Stomach (tissue), 9 donors: Measurements from ENCODE around the gene RND2. TPM values are rescaled to one million over a fixed set of nuclear protein-coding genes. Genes with fewer than 3 reads are reported as not detected.

Experiments used
- DNase-seq, 2 donors: peaks; one replicate each; pipeline versions ENCODE4 v3.0.0 to v3.0.0-alpha.2; 2013 to 2019
- H3K27ac ChIP-seq, 5 donors: fragments of 200-600 bp in 4 of 5; sonication (generic) in 4 of 5; one replicate each; pipeline ENCODE4 v1.5.1; 2013 to 2019; ENCODE audit warnings: mild to moderate bottlenecking in 1 of 5, moderate library complexity in 1 of 5
- H3K27me3 ChIP-seq, 3 donors: fragments of 200-600 bp; sonication (generic); one replicate each; pipeline ENCODE4 v1.5.1; 2017 to 2019; ENCODE audit warnings: mixed run types in 1 of 3
- H3K36me3 ChIP-seq, 4 donors: fragments of 200-600 bp; sonication (generic); 1 replicate in 3 of 4; 2 replicates in 1 of 4; pipeline ENCODE4 v1.5.1; 2016 to 2019
- H3K4me1 ChIP-seq, 4 donors: fragments of 200-600 bp; sonication (generic); one replicate each; pipeline ENCODE4 v1.5.1; 2016 to 2019
- H3K4me3 ChIP-seq, 4 donors: fragments of 200-600 bp; sonication (generic) in 3 of 4; one replicate each; pipeline ENCODE4 v1.5.1; 2016 to 2019; ENCODE audit warnings: mild to moderate bottlenecking in 1 of 4
- H3K9me3 ChIP-seq, 4 donors: fragments of 200-600 bp; sonication (generic); one replicate each; pipeline ENCODE4 v1.5.1; 2016 to 2019
- EP300 ChIP-seq: sonication (generic); formaldehyde crosslinking; IDR thresholded peaks from one replicate; pipeline ENCODE4 v1.6.1; 2017; ENCODE audit warnings: antibody characterized with exemption
- POLR2A ChIP-seq, 4 donors: fragments of 450-650 bp; IDR thresholded peaks; one replicate each; pipeline ENCODE4 v1.6.1; 2016; ENCODE audit warnings: antibody characterized with exemption in 4 of 4, control low read depth in 2 of 4, mild to moderate bottlenecking in 1 of 4, moderate library complexity in 1 of 4
- POLR2AphosphoS5 ChIP-seq, 3 donors: sonication (generic); formaldehyde crosslinking; IDR thresholded peaks; one replicate each; pipeline ENCODE4 v1.6.1; 2016; ENCODE audit warnings: antibody characterized with exemption in 3 of 3
- WGBS, 5 donors: extraction: QIAGEN DNeasy Blood & Tissue Kit in 3 of 5; methylation state at CpG; one replicate each; pipeline versions ENCODE4 v1.1.5 to v1.1.7; 2013 to 2018; 5-methylcytosine and 5-hydroxymethylcytosine counted together
- intact Hi-C: fragments of 100-400 bp; cut with DNase I; formaldehyde crosslinking; loops from one replicate; pipeline ENCODE4 v1.15.1; 2023; ENCODE audit warnings: low total_unique reads
- polyA plus RNA-seq, 3 donors: library from polyadenylated mRNA; stranded (reverse); fragments of 200-250 nt; gene quantifications; one replicate each; pipeline ENCODE4 v1.2.3, GENCODE V29; 2013
- total RNA-seq, 5 donors: library from RNA; depleted of rRNA; stranded (reverse); fragments of >200 nt; gene quantifications; one replicate each; pipeline versions ENCODE4 v1.1.0 to v1.2.3, GENCODE V29; 2014 to 2016
- TF ChIP-seq, protein P1 (sequence below), 7 experiments: fragments of 450-650 bp in 4 of 7; fragments of 200-600 bp in 3 of 7; sonication (generic) in 3 of 7; IDR thresholded peaks; one replicate each; pipeline ENCODE4 v1.5.1; 2016 to 2019; ENCODE audit warnings: antibody characterized with exemption in 7 of 7, control low read depth in 2 of 7, mild to moderate bottlenecking in 1 of 7
- donor health status: healthy with polysubstance abuse.
- donor health status: Bipolar disorder and iron deficiency.
- donor health status: healthy.

RND2 gene
- total and polyA plus RNA-seq, 8 donors = 0.37 to 5.8 (median 1.2) TPM; not detected in 1

DNA sequence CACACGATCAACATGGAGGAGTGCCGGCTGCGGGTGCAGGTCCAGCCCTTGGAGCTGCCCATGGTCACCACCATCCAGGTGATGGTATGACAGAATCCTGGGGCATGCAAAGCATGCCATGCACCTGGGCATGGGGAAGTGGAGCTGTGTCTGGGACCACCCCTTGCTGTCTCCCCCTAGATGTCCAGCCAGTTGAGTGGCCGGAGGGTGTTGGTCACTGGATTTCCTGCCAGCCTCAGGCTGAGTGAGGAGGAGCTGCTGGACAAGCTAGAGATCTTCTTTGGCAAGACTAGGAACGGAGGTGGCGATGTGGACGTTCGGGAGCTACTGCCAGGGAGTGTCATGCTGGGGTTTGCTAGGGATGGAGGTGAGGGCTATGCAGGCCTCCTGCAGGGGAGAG lies 11.7 kb upstream of the RND2 start:
- Histone ChIP-seq H3K9me3 (no peaks in the 10 kb centered on the region), H3K27me3 (no peaks in the 10 kb centered on the region), H3K4me1 (peaks cover 30 to 82% (median 42%) of the 10 kb centered on the region in 4 donors), H3K36me3 (peaks cover 28 to 66% (median 60%) of the 10 kb centered on the region in 4 donors), H3K27ac (peak overlapping the region in 2 of 5 donors; percentile 66 to 76), H3K4me3 (no peak overlapping the region)
- WGBS, 5 donors = 80 to 92% (median 87%) methylated on average over 7 to 8 of the region's 8 CpGs
- DNase-seq = no peak
- TF ChIP-seq, protein P1, sequence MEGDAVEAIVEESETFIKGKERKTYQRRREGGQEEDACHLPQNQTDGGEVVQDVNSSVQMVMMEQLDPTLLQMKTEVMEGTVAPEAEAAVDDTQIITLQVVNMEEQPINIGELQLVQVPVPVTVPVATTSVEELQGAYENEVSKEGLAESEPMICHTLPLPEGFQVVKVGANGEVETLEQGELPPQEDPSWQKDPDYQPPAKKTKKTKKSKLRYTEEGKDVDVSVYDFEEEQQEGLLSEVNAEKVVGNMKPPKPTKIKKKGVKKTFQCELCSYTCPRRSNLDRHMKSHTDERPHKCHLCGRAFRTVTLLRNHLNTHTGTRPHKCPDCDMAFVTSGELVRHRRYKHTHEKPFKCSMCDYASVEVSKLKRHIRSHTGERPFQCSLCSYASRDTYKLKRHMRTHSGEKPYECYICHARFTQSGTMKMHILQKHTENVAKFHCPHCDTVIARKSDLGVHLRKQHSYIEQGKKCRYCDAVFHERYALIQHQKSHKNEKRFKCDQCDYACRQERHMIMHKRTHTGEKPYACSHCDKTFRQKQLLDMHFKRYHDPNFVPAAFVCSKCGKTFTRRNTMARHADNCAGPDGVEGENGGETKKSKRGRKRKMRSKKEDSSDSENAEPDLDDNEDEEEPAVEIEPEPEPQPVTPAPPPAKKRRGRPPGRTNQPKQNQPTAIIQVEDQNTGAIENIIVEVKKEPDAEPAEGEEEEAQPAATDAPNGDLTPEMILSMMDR (IDR thresholded peaks at IDR 0.05) = no peak
- TF ChIP-seq EP300 (no peak), POLR2A (IDR thresholded peaks at IDR 0.05) (no peak), POLR2AphosphoS5 (IDR thresholded peaks at IDR 0.05) (no peak)
- intact Hi-C loops = no loop called here

DNA sequence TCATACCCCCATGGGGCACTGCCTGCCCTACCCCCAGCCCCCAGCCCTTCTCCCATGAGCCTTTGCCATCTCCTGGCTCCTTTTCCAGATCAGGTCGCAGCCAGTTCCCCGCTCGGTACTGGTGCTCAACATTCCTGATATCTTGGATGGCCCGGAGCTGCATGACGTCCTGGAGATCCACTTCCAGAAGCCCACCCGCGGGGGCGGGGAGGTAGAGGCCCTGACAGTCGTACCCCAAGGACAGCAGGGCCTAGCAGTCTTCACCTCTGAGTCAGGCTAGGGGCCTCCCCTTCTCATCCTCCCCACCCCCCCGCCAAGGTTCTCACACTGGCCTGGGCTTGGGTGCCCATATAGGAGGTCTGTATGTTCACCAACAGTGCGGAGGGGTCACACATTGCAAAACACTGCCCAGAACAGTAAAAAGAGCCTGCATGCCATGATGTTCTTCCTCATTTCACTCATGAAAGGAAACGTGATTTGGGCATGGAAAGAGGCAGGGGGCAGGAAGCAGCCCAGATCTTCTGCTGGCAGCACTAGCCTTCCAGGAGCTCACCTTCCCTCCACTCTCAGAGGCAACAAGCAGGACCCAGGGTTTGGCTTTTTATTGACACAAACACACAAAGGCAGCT lies 10.9 kb upstream of the RND2 start:
- H3K4me1 ChIP-seq = peaks cover 37 to 82% (median 43%) of the 10 kb centered on the region in 4 donors
- 76 to 85% (median 81%) methylated on average over 8 to 12 of the region's 12 CpGs for WGBS, 5 donors

DNA sequence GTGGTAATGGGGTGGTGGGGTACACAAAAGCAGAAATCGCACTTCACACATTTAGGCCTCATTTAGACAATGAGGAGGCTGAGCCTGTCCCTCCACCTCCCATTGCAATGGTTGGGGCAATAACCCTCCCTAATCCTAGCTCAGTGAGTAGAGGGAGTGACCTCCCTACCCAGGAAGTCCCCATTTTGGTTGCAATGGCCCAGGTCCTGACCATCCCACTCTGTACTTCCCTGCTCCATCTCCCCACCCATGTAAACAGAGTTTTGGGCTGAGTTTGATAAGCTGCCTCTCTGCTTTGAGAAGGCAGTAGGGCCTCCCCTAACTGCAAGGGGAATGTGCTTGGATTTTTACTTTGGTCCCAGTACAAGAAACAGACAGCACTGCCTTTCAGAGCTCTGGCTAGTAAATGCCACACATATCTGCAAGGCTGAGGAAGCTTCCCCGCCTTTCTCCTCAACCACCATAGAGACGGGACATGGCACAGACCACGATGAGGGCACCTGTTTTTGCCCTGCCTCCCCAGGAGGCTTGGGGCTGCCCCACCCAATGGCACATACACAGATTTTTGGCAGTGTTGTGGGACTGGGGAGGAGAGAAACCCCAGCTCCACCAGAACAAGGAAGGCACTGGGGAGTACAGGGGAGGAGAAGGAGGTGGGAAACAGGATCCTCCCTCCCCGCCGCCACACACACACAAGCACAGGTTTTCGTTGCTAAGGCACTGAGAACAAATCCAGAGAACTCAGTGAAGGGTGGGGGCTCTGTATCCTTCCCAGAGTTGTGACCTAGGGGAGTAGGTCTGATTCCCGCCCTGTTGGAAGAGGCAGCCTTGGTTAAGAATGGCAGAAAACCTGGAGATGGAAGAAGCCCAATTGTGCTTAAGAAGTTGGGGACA lies 10.1 kb upstream of the RND2 start:
- no peak for TF ChIP-seq POLR2A (IDR thresholded peaks at IDR 0.05)
- no peak for TF ChIP-seq POLR2AphosphoS5 (IDR thresholded peaks at IDR 0.05)
- TF ChIP-seq EP300 = no peak
- TF ChIP-seq, protein P1 (IDR thresholded peaks at IDR 0.05) = no peak
- H3K4me1 ChIP-seq = peaks cover 44 to 83% (median 48%) of the 10 kb centered on the region in 4 donors
- 52 to 72% (median 58%) methylated on average over 8 of the region's 8 CpGs for WGBS, 5 donors
- H3K27ac ChIP-seq = peak overlapping the region; percentile 3 to 76 (median 64)
- intact Hi-C loops = no loop called here
- H3K9me3 ChIP-seq = no peaks in the 10 kb centered on the region
- H3K36me3 ChIP-seq = peaks cover 29 to 71% (median 62%) of the 10 kb centered on the region in 4 donors
- no peak for DNase-seq
- no peaks in the 10 kb centered on the region for H3K27me3 ChIP-seq
- no peak overlapping the region for H3K4me3 ChIP-seq

More for the DNA sequence above, 10.9 kb upstream of the RND2 start:
- Histone ChIP-seq H3K4me3 (no peak overlapping the region), H3K9me3 (no peaks in the 10 kb centered on the region), H3K27ac (peak overlapping the region in 4 of 5 donors; percentile 55 to 76 (median 65)), H3K27me3 (no peaks in the 10 kb centered on the region), H3K36me3 (peaks cover 29 to 71% (median 62%) of the 10 kb centered on the region in 4 donors)
- intact Hi-C loops = no loop called here
- DNase-seq = no peak
- TF ChIP-seq POLR2AphosphoS5 (IDR thresholded peaks at IDR 0.05) (no peak), POLR2A (IDR thresholded peaks at IDR 0.05) (no peak), EP300 (no peak)
- TF ChIP-seq, protein P1 (IDR thresholded peaks at IDR 0.05) = no peak

DNA sequence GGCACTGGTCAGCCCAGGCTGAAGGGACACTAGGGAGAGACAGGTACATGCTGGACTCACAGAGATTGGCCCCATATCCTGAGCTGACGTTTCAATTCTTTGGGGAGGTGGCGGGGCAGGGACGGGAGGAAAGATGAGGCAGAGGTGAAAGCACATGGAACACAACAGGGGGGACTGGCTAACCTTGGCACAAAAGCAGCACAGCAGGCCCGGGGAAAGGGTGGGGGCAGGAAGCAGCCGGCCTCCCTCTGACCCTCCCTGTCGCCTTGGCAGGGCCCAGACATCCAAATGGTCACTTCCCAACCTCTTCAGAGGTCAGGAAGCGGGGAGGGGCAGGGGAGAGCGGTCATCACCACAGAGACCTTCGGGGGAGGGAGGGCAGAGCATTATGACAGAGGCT lies 9.5 kb upstream of the RND2 start:
- peaks cover 50 to 83% (median 55%) of the 10 kb centered on the region in 4 donors for H3K4me1 ChIP-seq
- H3K9me3 ChIP-seq = no peaks in the 10 kb centered on the region
- intact Hi-C loops = no loop called here
- TF ChIP-seq POLR2AphosphoS5 (IDR thresholded peaks at IDR 0.05) = peak in 2 of 3 donors; percentile 25 to 57
- TF ChIP-seq EP300 = no peak
- no peak for TF ChIP-seq POLR2A (IDR thresholded peaks at IDR 0.05)
- TF ChIP-seq, protein P1 (IDR thresholded peaks at IDR 0.05) = no peak
- peaks cover 29 to 71% (median 62%) of the 10 kb centered on the region in 4 donors for H3K36me3 ChIP-seq
- H3K27ac ChIP-seq = peak overlapping the region; percentile 3 to 76 (median 64)
- no peak overlapping the region for H3K4me3 ChIP-seq
- WGBS, 5 donors = 54 to 77% (median 70%) methylated on average over 7 to 9 of the region's 9 CpGs
- DNase-seq = peak in 1 of 2 donors; percentile 47
- H3K27me3 ChIP-seq = no peaks in the 10 kb centered on the region
